GM12891 (cell line): ENCODE measurements around the gene ABHD14A.

Source experiments
- POLR2A ChIP-seq: IDR thresholded peaks from 2 replicates; pipeline ENCODE4 v1.6.1; 2011; ENCODE audit warnings: low read depth, low read length, control low read depth
- POLR2AphosphoS5 ChIP-seq: IDR thresholded peaks from 2 replicates; pipeline ENCODE4 v1.6.1; 2011; ENCODE audit warnings: low read depth, low read length, control low read depth

GRCh38 chr3:52020796-52021195 lies 45.9 kb downstream of the ABHD14A start:
- TF ChIP-seq POLR2A (no peak), POLR2AphosphoS5 (no peak)
